Neural crest cell (in vitro differentiated cells): ENCODE data around the gene MCRIP1. TPM values are rescaled to one million over a fixed set of nuclear protein-coding genes. Genes with fewer than 3 reads are reported as not detected.
A peak's percentile ranks its signal among the peaks of the same experiment; 100 is the strongest.

Experiments
- DNase-seq: peaks from one replicate; pipeline ENCODE4 v3.0.0; 2021; ENCODE audit warnings: low read depth, mixed read lengths, low spot score
- H3K27ac Mint-ChIP-seq: one replicate; pipeline ENCODE4 v1.8.0; 2021; ENCODE audit warnings: mild to moderate bottlenecking, mixed read lengths; ENCODE audit not compliant: unreplicated experiment
- H3K27me3 Mint-ChIP-seq: 2 replicates; pipeline ENCODE4 v1.8.0; 2021; ENCODE audit warnings: low read depth, mild to moderate bottlenecking, mixed read lengths
- H3K36me3 Mint-ChIP-seq: 2 replicates; pipeline ENCODE4 v1.8.0; 2021; ENCODE audit warnings: low read depth, mild to moderate bottlenecking, mixed read lengths
- H3K4me1 Mint-ChIP-seq: 2 replicates; pipeline ENCODE4 v1.8.0; 2021; ENCODE audit warnings: mixed read lengths
- H3K4me3 Mint-ChIP-seq: one replicate; pipeline ENCODE4 v1.8.0; 2021; ENCODE audit warnings: mild to moderate bottlenecking, mixed read lengths
- H3K9me3 Mint-ChIP-seq: 2 replicates; pipeline ENCODE4 v1.8.0; 2021; ENCODE audit warnings: mixed read lengths
- CTCF ChIP-seq: fragments of 200-600 bp; sonication (generic); conservative IDR thresholded peaks from 2 replicates; pipeline ENCODE4 v1.5.0; 2021; ENCODE audit warnings: antibody characterized with exemption, mild to moderate bottlenecking
- total RNA-seq: library from RNA; stranded (reverse); gene quantifications from 2 replicates; pipeline ENCODE4 v1.2.1, GENCODE V29; 2021

MCRIP1 gene
- total RNA-seq, 1 donor from 2014 or later = 200 TPM

GRCh38 chr17:81849457-81849856 lies 16.4 kb upstream of the MCRIP1 start:
- H3K36me3 Mint-ChIP-seq = no peaks in the 10 kb centered on the region
- H3K9me3 Mint-ChIP-seq = no peaks in the 10 kb centered on the region
- DNase-seq = no peak
- no peak overlapping the region for H3K27ac Mint-ChIP-seq
- H3K27me3 Mint-ChIP-seq = no peaks in the 10 kb centered on the region
- no peak for TF ChIP-seq CTCF
- no peak overlapping the region for H3K4me3 Mint-ChIP-seq
- H3K4me1 Mint-ChIP-seq = no peaks in the 10 kb centered on the region

DNA sequence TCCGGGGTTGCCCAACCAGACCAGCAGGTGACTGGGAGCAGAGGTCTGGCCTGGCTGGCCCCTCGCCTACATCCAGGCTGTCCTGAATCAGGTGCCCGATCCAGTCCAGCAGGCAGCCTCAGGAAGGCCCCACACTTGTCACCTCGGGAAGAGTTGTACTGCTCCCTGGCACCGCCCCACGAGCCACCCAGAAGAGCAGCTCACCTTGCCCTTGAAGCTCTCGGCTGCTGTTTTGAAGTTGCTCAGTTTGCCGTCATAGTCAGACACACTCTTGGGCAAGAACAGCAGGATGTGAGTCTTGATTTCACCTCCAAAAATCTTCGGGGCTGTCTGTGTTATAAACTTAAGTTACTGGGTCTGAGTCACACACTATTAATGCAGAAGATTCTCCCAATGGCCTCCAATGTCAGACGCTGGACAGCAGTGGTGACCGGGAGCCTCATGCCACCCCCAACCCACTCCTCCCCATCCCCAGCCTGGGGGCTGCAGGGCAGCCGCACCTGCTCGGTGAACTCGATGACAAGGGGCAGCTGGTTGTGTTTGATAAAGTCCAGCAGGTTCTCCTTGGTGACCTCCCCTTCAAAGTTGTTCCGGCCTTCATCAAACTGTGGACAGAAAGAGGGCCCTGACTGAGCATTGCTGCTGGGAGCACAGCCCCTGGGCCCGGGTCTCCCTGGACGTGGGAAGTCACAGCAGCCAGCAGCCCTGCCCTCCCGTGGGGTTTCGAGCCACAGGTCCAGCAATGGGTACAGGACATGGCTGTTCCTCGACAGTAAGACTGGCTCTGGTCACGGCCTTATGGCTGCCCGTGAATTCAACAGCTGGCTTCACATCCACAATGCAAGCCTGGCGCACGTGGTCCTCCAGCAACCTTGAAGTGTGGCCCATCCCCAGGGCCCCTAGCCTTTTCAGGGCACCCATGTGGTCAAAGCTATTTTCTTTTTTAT lies 13.9 kb upstream of the MCRIP1 start:
- Mint-ChIP-seq H3K27ac (no peak overlapping the region), H3K36me3 (no peaks in the 10 kb centered on the region), H3K4me3 (no peak overlapping the region), H3K9me3 (no peaks in the 10 kb centered on the region), H3K4me1 (no peaks in the 10 kb centered on the region), H3K27me3 (no peaks in the 10 kb centered on the region)
- no peak for DNase-seq
- TF ChIP-seq CTCF = no peak

- Mint-ChIP-seq H3K4me3 (no peak overlapping the region), H3K27me3 (no peaks in the 10 kb centered on the region), H3K27ac (peak overlapping the region; percentile 57), H3K9me3 (no peaks in the 10 kb centered on the region), H3K4me1 (no peaks in the 10 kb centered on the region), H3K36me3 (no peaks in the 10 kb centered on the region)
- DNase-seq = no peak
- no peak for TF ChIP-seq CTCF
These were observed 13.0 kb upstream of the MCRIP1 start for GRCh38 chr17:81845881-81846742.

DNA sequence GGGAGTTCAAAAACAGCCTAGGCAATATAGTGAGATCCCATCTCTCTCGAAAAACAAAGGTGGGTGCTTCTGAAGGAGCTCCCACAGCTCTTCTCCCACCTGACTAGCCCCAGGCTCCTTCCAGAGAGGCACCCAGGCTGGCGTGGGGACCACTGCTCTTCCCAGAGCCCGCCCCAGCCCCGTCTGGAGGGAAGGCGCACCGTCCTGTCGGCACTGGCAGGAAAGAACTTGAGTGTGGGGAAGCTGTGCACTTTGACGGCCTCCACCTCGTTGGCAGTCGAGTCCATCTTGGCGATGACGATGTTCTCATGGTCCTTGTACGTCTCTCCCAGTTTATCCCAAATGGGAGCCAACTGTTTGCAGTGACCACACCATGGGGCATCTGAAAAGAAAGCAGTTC lies 12.3 kb upstream of the MCRIP1 start:
- no peak overlapping the region for H3K27ac Mint-ChIP-seq
- no peaks in the 10 kb centered on the region for H3K36me3 Mint-ChIP-seq
- DNase-seq = no peak
- H3K9me3 Mint-ChIP-seq = no peaks in the 10 kb centered on the region
- no peaks in the 10 kb centered on the region for H3K27me3 Mint-ChIP-seq
- H3K4me1 Mint-ChIP-seq = no peaks in the 10 kb centered on the region
- no peak overlapping the region for H3K4me3 Mint-ChIP-seq
- no peak for TF ChIP-seq CTCF

DNA sequence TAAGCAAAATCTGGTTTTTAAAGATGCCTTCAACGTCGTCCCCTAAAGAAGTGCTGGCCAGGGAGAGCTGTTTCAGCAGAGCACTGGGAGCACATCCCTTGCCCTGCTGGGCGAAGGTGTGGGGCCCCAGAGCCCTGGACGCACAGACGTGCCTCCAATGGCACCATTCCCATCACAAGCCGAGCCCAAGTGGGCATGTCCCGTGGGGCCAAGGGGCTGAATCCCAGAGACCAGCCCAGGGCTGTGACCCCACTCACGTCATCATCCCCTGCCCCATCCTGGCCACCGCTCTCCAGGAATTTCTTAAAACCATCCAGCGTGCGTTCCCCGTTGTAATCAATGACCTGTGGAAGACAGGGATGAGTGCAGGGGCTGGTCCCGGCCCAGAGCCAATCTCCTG lies 11.8 kb upstream of the MCRIP1 start:
- H3K27ac Mint-ChIP-seq = no peak overlapping the region

More for the DNA sequence above, 11.8 kb upstream of the MCRIP1 start:
- Mint-ChIP-seq H3K4me3 (no peak overlapping the region), H3K9me3 (no peaks in the 10 kb centered on the region), H3K27me3 (no peaks in the 10 kb centered on the region), H3K36me3 (no peaks in the 10 kb centered on the region), H3K4me1 (no peaks in the 10 kb centered on the region)
- no peak for DNase-seq
- TF ChIP-seq CTCF = no peak
